Measurements from ENCODE around the gene GLA.

GLA gene

GRCh38 chrX:101407748-101408531 is at the start of gene GLA, which contains the start of gene HNRNPH2 (continued):
- peak; percentile 56 for TF ChIP-seq ZSCAN30 (tag by site-specific recombination; IDR thresholded peaks at IDR 0.05)
- TF ChIP-seq ZBTB10 (tag by site-specific recombination; IDR thresholded peaks at IDR 0.05), result peak; percentile 56; the same call in 1 of the 2 replicates
- no peak for TF ChIP-seq ZBTB44 (tag by site-specific recombination; IDR thresholded peaks at IDR 0.05)
- peak; percentile 92 for TF ChIP-seq ZNF280D (tag by site-specific recombination; IDR thresholded peaks at IDR 0.05)
- peak; percentile 24 for TF ChIP-seq ZNF660 (tag by site-specific recombination; IDR thresholded peaks at IDR 0.05)
- TF ChIP-seq ZNF26 (tag by site-specific recombination; IDR thresholded peaks at IDR 0.05), result no peak
- no peak for TF ChIP-seq ZNF530 (tag by site-specific recombination; IDR thresholded peaks at IDR 0.05; ENCODE audit: low read depth)
- peak; percentile 72 for TF ChIP-seq ZNF146 (tag by site-specific recombination; IDR thresholded peaks at IDR 0.05)
- TF ChIP-seq ZNF449 (tag by site-specific recombination; IDR thresholded peaks at IDR 0.05), result no peak
- no peak for TF ChIP-seq ZNF155 (tag by site-specific recombination; IDR thresholded peaks at IDR 0.05)
- no peak for TF ChIP-seq ZNF776 (tag by site-specific recombination; IDR thresholded peaks at IDR 0.05; ENCODE audit: borderline replicate concordance)
- no peak for TF ChIP-seq ZNF426 (tag by site-specific recombination; IDR thresholded peaks at IDR 0.05)
- no peak for TF ChIP-seq ZNF138 (tag by site-specific recombination; IDR thresholded peaks at IDR 0.05; ENCODE audit: borderline replicate concordance)
- TF ChIP-seq ZNF423 (tag by site-specific recombination; IDR thresholded peaks at IDR 0.05), result peak; percentile 61; the same call in 1 of the 2 replicates
- no peak for TF ChIP-seq ZNF791 (tag by site-specific recombination; IDR thresholded peaks at IDR 0.05)
- no peak for TF ChIP-seq ZNF133 (tag by site-specific recombination; IDR thresholded peaks at IDR 0.05)
- no peak for TF ChIP-seq ZBTB1 (tag by site-specific recombination; IDR thresholded peaks at IDR 0.05)
- peak; percentile 64; the same call in 1 of the 2 replicates for TF ChIP-seq KLF9 (tag by site-specific recombination; IDR thresholded peaks at IDR 0.05; ENCODE audit: low read depth)
- no peak for TF ChIP-seq ZNF596 (tag by site-specific recombination; IDR thresholded peaks at IDR 0.05)
- no peak for TF ChIP-seq REPIN1 (tag by site-specific recombination; IDR thresholded peaks at IDR 0.05; ENCODE audit: low read depth)
- peak; percentile 96 for TF ChIP-seq ZNF324 (tag by site-specific recombination; IDR thresholded peaks at IDR 0.05)
- peak; percentile 63; the same call in 1 of the 2 replicates for TF ChIP-seq GFI1B (tag by site-specific recombination; IDR thresholded peaks at IDR 0.05)
- TF ChIP-seq ZNF214 (tag by site-specific recombination; IDR thresholded peaks at IDR 0.05; ENCODE audit: borderline replicate concordance), result no peak
- no peak; the same call in 1 of the 2 replicates for TF ChIP-seq ZIC2 (tag by site-specific recombination; IDR thresholded peaks at IDR 0.05)
- no peak for TF ChIP-seq PRDM1 (tag by site-specific recombination; IDR thresholded peaks at IDR 0.05)
- TF ChIP-seq ZNF16 (tag by site-specific recombination; IDR thresholded peaks at IDR 0.05; ENCODE audit: low read depth), result no peak
- TF ChIP-seq ZNF394 (tag by site-specific recombination; IDR thresholded peaks at IDR 0.05; ENCODE audit: borderline replicate concordance), result peak; percentile 72; the same call in 1 of the 2 replicates
- no peak for TF ChIP-seq ZNF416 (tag by site-specific recombination; IDR thresholded peaks at IDR 0.05)
- no peak for TF ChIP-seq ZNF510 (tag by site-specific recombination; IDR thresholded peaks at IDR 0.05; ENCODE audit: insufficient replicate concordance)
- TF ChIP-seq ZNF585B (tag by site-specific recombination; IDR thresholded peaks at IDR 0.05), result no peak

All from HEK293 (cell line).